ENCODE measurements around the gene SYK.

SYK gene

DNA sequence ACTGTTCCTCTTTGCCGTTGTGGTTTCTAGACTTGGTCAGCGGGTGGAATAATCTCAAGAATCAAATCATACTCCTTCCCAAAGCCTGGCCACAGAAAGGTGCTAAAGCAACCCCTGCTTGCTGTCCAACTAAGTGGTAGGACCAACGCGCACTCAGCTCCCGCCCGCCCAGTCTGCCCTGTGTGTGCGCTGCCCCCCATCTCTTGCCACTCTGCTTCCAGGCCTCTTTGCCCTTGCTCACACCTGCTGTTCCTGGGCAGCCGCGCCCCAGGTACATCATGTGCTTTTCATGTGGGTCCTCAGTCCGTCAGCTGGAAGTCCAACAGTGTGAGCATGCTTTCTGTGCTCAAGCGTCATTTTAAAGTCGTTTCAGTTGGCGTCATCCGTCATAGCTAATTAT, 65.5 kb downstream of the SYK start:
- Histone ChIP-seq H4K20me1 (no peaks in the 10 kb centered on the region; the same call in 1 of the 2 replicates), H3K9ac (no peak overlapping the region), H3K27ac (no peak overlapping the region), H3K4me1 (peaks cover 21% of the 10 kb centered on the region), H3K4me2 (no peak overlapping the region), H3K4me3 (no peak overlapping the region), H3K36me3 (peaks cover 61% of the 10 kb centered on the region), H3K9me3 (no peaks in the 10 kb centered on the region), H3K27me3 (no peaks in the 10 kb centered on the region)
- no peak for TF ChIP-seq Cebpa-rat (IDR thresholded peaks at IDR 0.05)

DNA sequence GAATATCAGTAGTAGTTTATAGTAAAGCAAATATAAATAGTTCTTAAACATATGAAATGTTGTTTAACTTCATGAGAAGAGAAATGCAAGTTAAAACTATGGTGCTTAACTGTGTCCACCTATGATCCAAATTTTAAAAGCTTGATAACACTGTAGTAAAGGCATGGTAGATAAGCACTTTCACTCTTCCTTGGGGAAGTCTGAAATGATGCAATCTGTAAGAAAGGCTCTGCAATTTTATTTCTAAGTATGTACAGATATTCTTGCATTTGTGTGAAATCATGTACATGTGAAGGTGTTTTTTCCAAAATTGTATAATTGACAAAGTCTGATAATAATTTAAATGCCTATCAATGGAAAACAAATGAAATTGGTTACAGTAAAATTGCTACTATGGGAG, 66.9 kb downstream of the SYK start:
- no peak overlapping the region for H3K4me2 ChIP-seq
- peaks cover 62% of the 10 kb centered on the region for H3K36me3 ChIP-seq
- no peak overlapping the region for H3K4me3 ChIP-seq
- peaks cover 15% of the 10 kb centered on the region for H3K4me1 ChIP-seq
- no peaks in the 10 kb centered on the region; the same call in 1 of the 2 replicates for H4K20me1 ChIP-seq
- no peak overlapping the region for H3K9ac ChIP-seq
- no peak for TF ChIP-seq Cebpa-rat (IDR thresholded peaks at IDR 0.05)
- H3K27me3 ChIP-seq, result no peaks in the 10 kb centered on the region
- H3K27ac ChIP-seq, result no peak overlapping the region
- no peaks in the 10 kb centered on the region for H3K9me3 ChIP-seq

DNA sequence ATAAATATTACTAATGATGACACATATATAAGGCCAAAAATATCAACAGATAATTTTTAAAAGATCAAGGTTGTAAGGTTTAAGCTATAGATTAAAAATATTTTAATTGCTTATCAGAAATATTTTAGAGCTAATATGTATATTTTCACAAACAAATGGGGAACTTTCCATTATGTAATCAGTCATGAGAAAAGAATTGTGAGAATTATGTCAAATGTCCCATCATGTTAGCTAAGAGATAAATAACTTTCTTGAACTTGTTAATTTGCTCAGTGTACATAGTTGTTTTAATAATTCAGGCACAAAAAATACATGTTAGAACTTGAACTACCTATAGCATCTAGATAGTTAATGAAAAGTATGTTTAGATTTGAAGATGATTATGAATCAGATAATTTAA, 67.7 kb downstream of the SYK start:
- TF ChIP-seq Cebpa-rat (IDR thresholded peaks at IDR 0.05), result no peak
- Histone ChIP-seq H3K4me1 (peaks cover 9% of the 10 kb centered on the region), H3K4me3 (no peak overlapping the region), H3K27ac (no peak overlapping the region), H4K20me1 (no peaks in the 10 kb centered on the region; the same call in 1 of the 2 replicates), H3K36me3 (peaks cover 62% of the 10 kb centered on the region), H3K9ac (no peak overlapping the region), H3K9me3 (no peaks in the 10 kb centered on the region), H3K4me2 (no peak overlapping the region), H3K27me3 (no peaks in the 10 kb centered on the region)

DNA sequence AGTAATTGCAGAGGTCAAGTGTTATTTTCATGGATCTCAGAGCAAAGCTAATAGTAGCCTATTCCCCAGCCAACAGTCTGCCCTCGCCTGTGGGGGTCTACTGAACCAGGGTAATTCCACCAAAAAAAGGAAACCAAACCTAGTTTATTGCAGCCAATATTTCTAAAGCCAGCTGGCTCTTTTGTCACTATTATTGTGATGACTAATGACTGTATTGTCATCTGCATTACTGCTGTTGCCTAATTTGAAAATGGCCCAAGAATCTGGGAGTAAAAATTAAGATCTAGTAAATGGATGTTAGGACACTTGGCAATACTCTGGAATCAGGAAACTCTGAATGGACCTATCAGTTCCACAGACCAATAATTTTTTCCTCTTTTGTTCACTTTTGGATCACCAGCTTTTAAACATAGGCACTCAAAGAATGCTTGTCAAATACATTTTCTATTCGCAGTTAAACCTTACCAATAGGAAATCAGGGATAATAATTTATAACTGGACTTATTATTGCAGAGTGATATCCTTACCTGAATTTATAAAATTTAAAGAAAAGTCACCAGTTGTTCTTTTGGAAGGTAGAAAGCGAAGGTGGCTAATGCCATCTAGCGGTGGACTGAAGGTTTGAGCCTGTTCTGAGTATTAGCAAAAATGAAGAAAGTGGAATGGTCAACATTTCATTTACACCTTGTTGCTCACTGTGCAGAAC, 69.2 kb downstream of the SYK start:
- no peak overlapping the region for H3K27ac ChIP-seq
- TF ChIP-seq Cebpa-rat (IDR thresholded peaks at IDR 0.05), result no peak

DNA sequence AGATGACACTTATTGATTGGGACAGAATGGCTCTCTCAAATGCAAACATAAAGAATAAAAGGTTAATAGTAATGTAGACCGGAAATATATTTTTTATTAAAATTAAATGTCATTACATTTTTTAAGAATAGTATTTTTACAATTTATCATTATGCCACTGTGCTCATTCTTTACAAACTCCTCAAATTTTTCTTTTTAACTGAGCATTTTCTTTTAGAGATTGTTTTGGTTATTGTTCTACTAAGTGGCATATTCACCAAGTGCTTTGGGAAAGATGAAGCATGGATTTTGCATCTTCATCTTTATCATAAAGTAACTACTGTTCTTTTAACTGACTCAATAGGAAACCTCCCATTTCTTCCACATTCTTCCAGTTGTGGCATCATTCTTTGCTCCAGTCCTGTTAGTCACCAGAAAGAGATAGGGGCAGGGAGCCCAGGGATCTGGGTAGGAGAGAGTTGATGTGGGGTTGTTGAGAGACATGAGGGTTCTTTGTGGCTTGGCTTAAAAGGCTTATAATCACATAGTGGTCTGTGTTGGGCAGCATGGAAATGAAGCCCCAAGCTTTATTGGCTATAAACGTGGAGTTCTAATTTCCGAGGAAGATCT, 69.8 kb downstream of the SYK start:
- Histone ChIP-seq H3K4me2 (no peak overlapping the region), H3K27ac (no peak overlapping the region), H3K9me3 (no peaks in the 10 kb centered on the region), H3K9ac (no peak overlapping the region), H3K4me3 (no peak overlapping the region), H3K36me3 (peaks cover 58% of the 10 kb centered on the region), H3K4me1 (no peaks in the 10 kb centered on the region), H4K20me1 (no peaks in the 10 kb centered on the region; the same call in 1 of the 2 replicates), H3K27me3 (no peaks in the 10 kb centered on the region)
- TF ChIP-seq Cebpa-rat (IDR thresholded peaks at IDR 0.05), result no peak

More for the DNA sequence above, 69.2 kb downstream of the SYK start:
- Histone ChIP-seq H3K36me3 (peaks cover 59% of the 10 kb centered on the region), H3K4me3 (no peak overlapping the region), H4K20me1 (no peaks in the 10 kb centered on the region; the same call in 1 of the 2 replicates), H3K4me1 (no peaks in the 10 kb centered on the region), H3K9me3 (no peaks in the 10 kb centered on the region), H3K9ac (no peak overlapping the region), H3K4me2 (no peak overlapping the region), H3K27me3 (no peaks in the 10 kb centered on the region)

DNA sequence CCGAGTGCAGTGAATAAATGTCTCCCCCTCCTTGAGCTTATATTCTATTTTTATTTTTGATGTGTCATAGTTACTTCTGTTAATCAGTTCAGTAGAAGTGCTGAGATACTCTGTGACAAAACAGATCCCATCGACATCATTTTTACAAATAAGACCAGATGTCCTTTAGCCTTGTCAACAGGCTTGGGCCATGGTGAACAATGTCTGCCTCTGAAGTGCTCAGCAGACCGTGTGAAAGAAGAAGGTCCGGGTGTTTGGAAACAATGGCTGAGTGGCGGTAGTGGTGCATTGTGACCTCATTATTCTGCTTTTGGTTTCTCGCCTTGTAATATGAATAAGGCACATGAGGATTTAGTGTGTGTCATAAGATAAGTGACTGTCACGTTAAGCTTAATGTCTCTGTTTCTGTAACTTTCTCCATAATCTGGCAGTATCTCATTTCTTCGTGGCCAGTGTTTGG, 71.2 kb downstream of the SYK start:
- Histone ChIP-seq H3K4me3 (no peak overlapping the region), H3K9ac (no peak overlapping the region), H3K4me1 (no peaks in the 10 kb centered on the region), H3K27ac (no peak overlapping the region), H3K36me3 (peaks cover 60% of the 10 kb centered on the region), H3K9me3 (no peaks in the 10 kb centered on the region), H4K20me1 (no peaks in the 10 kb centered on the region; the same call in 1 of the 2 replicates), H3K4me2 (no peak overlapping the region), H3K27me3 (no peaks in the 10 kb centered on the region)
- no peak for TF ChIP-seq Cebpa-rat (IDR thresholded peaks at IDR 0.05)

DNA sequence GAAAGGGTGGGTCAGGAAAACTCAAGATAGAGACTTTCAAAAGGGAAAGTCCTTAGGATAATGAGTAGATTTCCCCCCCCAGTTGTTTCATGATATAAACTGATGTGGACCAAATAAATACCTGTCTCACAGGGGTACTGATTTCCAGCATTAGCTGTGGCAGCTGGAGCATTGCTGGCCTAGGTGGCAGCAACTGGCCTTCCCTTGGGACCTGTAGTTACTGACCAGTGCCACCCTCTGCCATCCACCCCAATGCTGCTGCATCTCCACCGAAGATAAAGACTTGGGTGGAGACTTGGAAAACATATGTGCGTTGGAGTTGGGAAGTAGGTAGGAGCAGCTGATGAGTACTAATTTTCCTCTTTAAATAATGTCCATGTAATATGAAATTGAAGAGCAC, 71.8 kb downstream of the SYK start:
- Histone ChIP-seq H3K27me3 (no peaks in the 10 kb centered on the region), H3K4me2 (no peak overlapping the region), H3K9me3 (no peaks in the 10 kb centered on the region), H3K4me1 (no peaks in the 10 kb centered on the region), H3K9ac (no peak overlapping the region), H3K27ac (no peak overlapping the region), H3K36me3 (peaks cover 66% of the 10 kb centered on the region), H3K4me3 (no peak overlapping the region), H4K20me1 (no peaks in the 10 kb centered on the region; the same call in 1 of the 2 replicates)
- no peak for TF ChIP-seq Cebpa-rat (IDR thresholded peaks at IDR 0.05)

DNA sequence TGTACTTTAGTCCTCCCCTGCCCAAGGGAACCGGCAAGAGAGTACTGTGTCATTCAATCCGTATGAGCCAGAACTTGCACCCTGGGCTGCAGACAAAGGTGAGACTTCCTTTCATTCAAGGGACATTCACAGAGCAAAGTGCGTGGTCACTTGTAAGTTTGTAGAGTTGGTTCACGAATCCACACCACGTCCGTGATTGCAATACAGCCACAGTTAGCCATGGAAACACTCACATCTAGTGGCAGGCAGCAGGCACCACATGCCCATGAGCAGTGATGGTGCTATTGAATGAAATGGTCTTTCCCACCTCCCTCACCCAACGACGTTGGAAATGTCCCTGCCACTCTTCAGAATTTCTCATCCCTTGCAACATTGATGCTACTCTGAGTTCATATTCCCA, 72.6 kb downstream of the SYK start:
- Histone ChIP-seq H3K27me3 (no peaks in the 10 kb centered on the region), H4K20me1 (no peaks in the 10 kb centered on the region; the same call in 1 of the 2 replicates), H3K9me3 (no peaks in the 10 kb centered on the region), H3K4me2 (no peak overlapping the region), H3K4me3 (no peak overlapping the region), H3K36me3 (peaks cover 73% of the 10 kb centered on the region), H3K4me1 (peaks cover 1% of the 10 kb centered on the region), H3K9ac (no peak overlapping the region), H3K27ac (no peak overlapping the region)
- TF ChIP-seq Cebpa-rat (IDR thresholded peaks at IDR 0.05), result no peak

DNA sequence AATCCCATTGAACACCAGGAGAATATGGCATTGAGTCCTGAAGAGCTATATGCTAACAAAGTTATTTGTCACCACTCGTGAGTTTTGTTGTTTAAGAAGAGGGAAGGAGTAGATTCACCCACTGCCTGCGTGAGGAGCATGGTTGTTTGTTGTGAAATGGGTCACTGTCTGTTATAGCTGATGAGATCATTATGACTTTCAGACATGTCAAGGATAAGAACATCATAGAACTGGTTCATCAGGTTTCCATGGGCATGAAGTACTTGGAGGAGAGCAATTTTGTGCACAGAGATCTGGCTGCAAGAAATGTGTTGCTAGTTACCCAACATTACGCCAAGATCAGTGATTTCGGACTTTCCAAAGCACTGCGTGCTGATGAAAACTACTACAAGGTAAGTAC, 76.9 kb downstream of the SYK start:
- H3K9me3 ChIP-seq, result peaks cover 11% of the 10 kb centered on the region
- peaks cover 31% of the 10 kb centered on the region for H3K4me1 ChIP-seq
- no peaks in the 10 kb centered on the region for H4K20me1 ChIP-seq
- H3K4me3 ChIP-seq, result no peak overlapping the region
- no peak for TF ChIP-seq Cebpa-rat (IDR thresholded peaks at IDR 0.05)
- peaks cover 85% of the 10 kb centered on the region for H3K36me3 ChIP-seq
- no peak overlapping the region for H3K9ac ChIP-seq
- no peak overlapping the region for H3K4me2 ChIP-seq
- no peaks in the 10 kb centered on the region for H3K27me3 ChIP-seq
- H3K27ac ChIP-seq, result no peak overlapping the region

DNA sequence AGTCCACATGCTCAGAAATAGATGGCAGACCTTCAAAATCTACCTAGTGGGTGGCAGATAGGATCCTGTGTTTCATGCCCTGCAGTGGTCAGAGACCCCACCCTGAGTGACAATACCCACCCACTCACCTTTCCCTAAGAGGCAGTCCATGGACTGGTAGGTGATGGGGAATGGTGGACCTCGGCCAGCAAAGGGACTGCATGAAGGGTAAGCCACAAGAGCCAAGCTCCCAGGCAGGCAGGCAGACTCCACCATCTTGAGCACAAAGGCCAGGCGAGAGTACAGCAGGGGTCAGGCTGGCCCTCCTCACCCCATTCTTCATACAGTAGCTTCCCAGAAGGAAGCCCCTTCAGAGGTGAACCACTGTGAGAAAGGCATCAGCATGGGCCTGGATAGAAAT, 78.4 kb downstream of the SYK start:
- H3K27me3 ChIP-seq, result no peaks in the 10 kb centered on the region
- no peaks in the 10 kb centered on the region for H4K20me1 ChIP-seq
- no peak overlapping the region for H3K4me3 ChIP-seq
- H3K9ac ChIP-seq, result 0 out of 2 replicates have a peak overlapping the region, but pooled peaks have one; percentile 31
- H3K36me3 ChIP-seq, result peaks cover 74% of the 10 kb centered on the region
- peak overlapping the region; percentile 74 for H3K27ac ChIP-seq
- H3K9me3 ChIP-seq, result peaks cover 14% of the 10 kb centered on the region
- peaks cover 31% of the 10 kb centered on the region for H3K4me1 ChIP-seq
- peak overlapping the region; percentile 81 for H3K4me2 ChIP-seq
- TF ChIP-seq Cebpa-rat (IDR thresholded peaks at IDR 0.05), result no peak

Data from BLaER1 (cell line).